ENCODE measurements around the gene FOXP1.

Gene FOXP1

GRCh38 chr3:70911719-70912118 is 671.8 kb downstream of the FOXP1 start:
- no peaks in the 10 kb centered on the region for H4K20me1 ChIP-seq (ENCODE audit: insufficient read depth, low read length)
- H3K9me3 ChIP-seq (ENCODE audit: low read length) = no peaks in the 10 kb centered on the region
- no peak overlapping the region for H3K4me2 ChIP-seq (ENCODE audit: low read length)
- H3K27ac ChIP-seq (ENCODE audit: low read depth, low read length, poor library complexity, severe bottlenecking) = no peak overlapping the region
- no peaks in the 10 kb centered on the region for H3F3A ChIP-seq (ENCODE audit: insufficient read depth, low read length)
- no peaks in the 10 kb centered on the region for H3K79me2 ChIP-seq (ENCODE audit: insufficient read depth, low read length)
- H3K36me3 ChIP-seq (ENCODE audit: insufficient read depth, low read length) = no peaks in the 10 kb centered on the region
- no peaks in the 10 kb centered on the region for H3K9me2 ChIP-seq (ENCODE audit: low read depth, low read length)
- 0 out of 2 replicates have a peak, but pooled peaks cover 3% of the 10 kb centered on the region for H3K27me3 ChIP-seq (ENCODE audit: insufficient read depth, low read length)
- H3K9ac ChIP-seq (ENCODE audit: low read length) = no peak overlapping the region
- no peak overlapping the region for H2AFZ ChIP-seq (ENCODE audit: low read length)
- TF ChIP-seq CTCF (IDR thresholded peaks at IDR 0.05; ENCODE audit: low read length) (no peak), EZH2 (IDR thresholded peaks at IDR 0.05; ENCODE audit: borderline replicate concordance, low read length) (no peak)
- H3K4me1 ChIP-seq (ENCODE audit: insufficient read depth, low read length, severe bottlenecking) = no peaks in the 10 kb centered on the region
- no peak overlapping the region for H3K4me3 ChIP-seq (ENCODE audit: low read depth, low read length, poor library complexity, severe bottlenecking)

- Histone ChIP-seq H4K20me1 (ENCODE audit: insufficient read depth, low read length) (no peaks in the 10 kb centered on the region), H3K9me2 (ENCODE audit: low read depth, low read length) (no peaks in the 10 kb centered on the region), H3K4me1 (ENCODE audit: insufficient read depth, low read length, severe bottlenecking) (no peaks in the 10 kb centered on the region), H3K36me3 (ENCODE audit: insufficient read depth, low read length) (no peaks in the 10 kb centered on the region), H3K79me2 (ENCODE audit: insufficient read depth, low read length) (no peaks in the 10 kb centered on the region), H3K4me3 (ENCODE audit: low read depth, low read length, poor library complexity, severe bottlenecking) (no peak overlapping the region), H2AFZ (ENCODE audit: low read length) (no peak overlapping the region), H3K27ac (ENCODE audit: low read depth, low read length, poor library complexity, severe bottlenecking) (no peak overlapping the region), H3K27me3 (ENCODE audit: insufficient read depth, low read length) (no peaks in the 10 kb centered on the region), H3K4me2 (ENCODE audit: low read length) (no peak overlapping the region), H3F3A (ENCODE audit: insufficient read depth, low read length) (no peaks in the 10 kb centered on the region), H3K9ac (ENCODE audit: low read length) (no peak overlapping the region), H3K9me3 (ENCODE audit: low read length) (no peaks in the 10 kb centered on the region)
- TF ChIP-seq CTCF (IDR thresholded peaks at IDR 0.05; ENCODE audit: low read length) (no peak), EZH2 (IDR thresholded peaks at IDR 0.05; ENCODE audit: borderline replicate concordance, low read length) (no peak)
These were observed 678.0 kb downstream of the FOXP1 start for GRCh38 chr3:70905491-70905890.
